Effector memory CD4-positive, alpha-beta T cell (primary cell): ENCODE measurements around the gene MICAL3.

Source experiments
- DNase-seq, 3 donors: peaks; one replicate each; pipeline ENCODE4 v3.0.0-alpha.2; 2020
- H3K27ac ChIP-seq: 2 replicates; pipeline ENCODE4 v1.7.0; 2013; ENCODE audit warnings: mild to moderate bottlenecking, low read length, moderate library complexity; ENCODE audit not compliant: insufficient read depth, poor library complexity, severe bottlenecking
- H3K27me3 ChIP-seq: replicated peaks from 2 replicates; pipeline ENCODE4 v1.7.0; 2013; ENCODE audit warnings: mild to moderate bottlenecking, low read length; ENCODE audit not compliant: insufficient read depth, control insufficient read depth, poor library complexity, severe bottlenecking
- H3K36me3 ChIP-seq: 2 replicates; pipeline ENCODE4 v1.7.0; 2013; ENCODE audit warnings: mild to moderate bottlenecking, low read length, moderate library complexity; ENCODE audit not compliant: control insufficient read depth, insufficient read depth
- H3K4me1 ChIP-seq: 2 replicates; pipeline ENCODE4 v1.7.0; 2013; ENCODE audit warnings: low read length, mild to moderate bottlenecking; ENCODE audit not compliant: control insufficient read depth, insufficient read depth, poor library complexity, severe bottlenecking
- H3K4me3 ChIP-seq: 2 replicates; pipeline ENCODE4 v1.7.0; 2013; ENCODE audit warnings: low read length, low read depth, mild to moderate bottlenecking; ENCODE audit not compliant: insufficient read depth, poor library complexity, severe bottlenecking
- H3K9me3 ChIP-seq: 2 replicates; pipeline ENCODE4 v1.7.0; 2013; ENCODE audit warnings: mild to moderate bottlenecking, low read length, moderate library complexity; ENCODE audit not compliant: control insufficient read depth

MICAL3 gene

DNA sequence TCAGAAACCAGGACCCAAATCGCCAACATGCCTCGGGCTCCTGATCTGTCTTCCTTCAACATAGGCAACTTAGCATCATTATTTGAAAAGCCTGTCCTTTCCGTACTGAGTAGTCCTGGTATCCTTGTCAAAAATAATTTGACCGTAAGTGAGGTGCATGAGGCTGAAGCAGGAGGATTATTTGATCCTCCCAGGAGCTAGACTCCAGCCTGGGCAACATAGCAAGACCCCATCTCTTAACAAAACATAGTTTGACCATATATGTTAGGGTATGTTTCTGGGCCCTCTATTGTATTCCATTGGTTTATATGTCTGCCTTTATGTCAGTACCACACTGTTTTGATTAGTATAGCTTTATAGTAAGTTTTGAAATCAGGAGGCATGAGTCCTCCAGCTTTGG is 112.5 kb downstream of the MICAL3 start:
- H3K9me3 ChIP-seq = no peaks in the 10 kb centered on the region
- no peaks in the 10 kb centered on the region for H3K4me1 ChIP-seq
- no peaks in the 10 kb centered on the region for H3K27me3 ChIP-seq
- no peak for DNase-seq
- H3K36me3 ChIP-seq = no peaks in the 10 kb centered on the region
- H3K27ac ChIP-seq = no peak overlapping the region
- no peak overlapping the region for H3K4me3 ChIP-seq

DNA sequence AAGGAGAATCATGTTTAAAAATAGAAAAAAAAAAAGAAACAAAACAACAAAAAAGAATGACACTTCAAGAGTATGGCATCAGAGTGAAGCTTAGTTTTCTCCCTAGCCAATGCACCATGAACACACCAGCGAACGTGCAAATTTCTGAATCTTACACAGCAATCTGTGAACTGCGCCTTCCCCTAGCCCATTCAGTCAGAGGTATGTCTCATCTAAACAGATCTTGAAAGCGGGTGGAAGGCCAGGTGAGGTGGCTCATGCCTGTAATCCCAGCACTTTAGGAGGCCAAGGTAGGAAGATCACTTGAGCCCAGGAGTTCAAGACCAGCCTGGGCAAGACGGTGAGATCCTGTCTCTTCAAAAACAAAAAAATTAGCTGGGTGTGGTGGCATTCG is 113.1 kb downstream of the MICAL3 start:
- no peaks in the 10 kb centered on the region for H3K4me1 ChIP-seq
- no peak for DNase-seq
- H3K4me3 ChIP-seq = no peak overlapping the region
- H3K36me3 ChIP-seq = peaks cover 3% of the 10 kb centered on the region
- no peaks in the 10 kb centered on the region for H3K9me3 ChIP-seq
- no peak overlapping the region for H3K27ac ChIP-seq
- no peaks in the 10 kb centered on the region for H3K27me3 ChIP-seq

DNA sequence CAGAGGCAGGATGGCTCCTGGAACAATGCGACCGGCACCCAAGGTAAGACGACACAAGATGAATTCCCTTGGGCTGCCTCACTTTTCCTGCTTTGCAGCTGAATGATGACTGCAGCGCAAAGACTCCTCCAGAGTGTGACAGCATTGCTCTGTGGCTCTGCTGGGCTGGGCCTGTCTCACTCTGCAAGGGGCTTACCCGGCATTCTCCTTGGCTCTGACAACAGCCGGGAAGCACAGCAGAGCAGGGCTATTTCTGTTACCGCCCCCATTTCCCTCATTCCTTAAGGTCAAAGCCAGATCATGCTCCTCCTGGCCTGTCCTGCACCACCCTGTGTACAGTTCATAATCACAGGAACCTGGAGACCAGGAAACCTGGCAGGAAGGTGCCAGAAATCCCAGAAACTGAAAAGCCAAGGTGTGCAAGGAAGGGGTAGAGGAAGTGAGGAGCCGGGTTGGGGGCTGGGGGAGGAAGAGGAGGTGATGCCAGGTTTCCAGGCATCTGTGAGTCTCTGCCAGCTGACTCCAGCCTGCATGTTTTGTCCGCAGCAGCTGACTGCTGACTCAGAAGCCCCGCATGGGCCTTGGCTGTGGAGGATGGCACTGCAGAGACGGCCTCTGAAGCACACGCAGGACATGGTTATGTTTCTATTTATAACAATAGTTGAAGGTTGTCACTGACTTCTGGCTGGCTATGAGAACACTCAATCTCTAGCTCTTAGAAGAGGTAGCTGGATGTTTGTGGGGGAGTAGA is 113.6 kb downstream of the MICAL3 start:
- no peak for DNase-seq
- no peak overlapping the region for H3K27ac ChIP-seq

GRCh38 chr22:17907748-17908051 is 116.7 kb downstream of the MICAL3 start:
- Histone ChIP-seq H3K9me3 (no peaks in the 10 kb centered on the region), H3K36me3 (peaks cover 11% of the 10 kb centered on the region), H3K27me3 (no peaks in the 10 kb centered on the region), H3K4me1 (no peaks in the 10 kb centered on the region), H3K27ac (no peak overlapping the region), H3K4me3 (no peak overlapping the region)
- no peak for DNase-seq

More for the DNA sequence above, 113.6 kb downstream of the MICAL3 start:
- Histone ChIP-seq H3K4me1 (no peaks in the 10 kb centered on the region), H3K4me3 (no peak overlapping the region), H3K36me3 (peaks cover 9% of the 10 kb centered on the region), H3K27me3 (no peaks in the 10 kb centered on the region), H3K9me3 (no peaks in the 10 kb centered on the region)

DNA sequence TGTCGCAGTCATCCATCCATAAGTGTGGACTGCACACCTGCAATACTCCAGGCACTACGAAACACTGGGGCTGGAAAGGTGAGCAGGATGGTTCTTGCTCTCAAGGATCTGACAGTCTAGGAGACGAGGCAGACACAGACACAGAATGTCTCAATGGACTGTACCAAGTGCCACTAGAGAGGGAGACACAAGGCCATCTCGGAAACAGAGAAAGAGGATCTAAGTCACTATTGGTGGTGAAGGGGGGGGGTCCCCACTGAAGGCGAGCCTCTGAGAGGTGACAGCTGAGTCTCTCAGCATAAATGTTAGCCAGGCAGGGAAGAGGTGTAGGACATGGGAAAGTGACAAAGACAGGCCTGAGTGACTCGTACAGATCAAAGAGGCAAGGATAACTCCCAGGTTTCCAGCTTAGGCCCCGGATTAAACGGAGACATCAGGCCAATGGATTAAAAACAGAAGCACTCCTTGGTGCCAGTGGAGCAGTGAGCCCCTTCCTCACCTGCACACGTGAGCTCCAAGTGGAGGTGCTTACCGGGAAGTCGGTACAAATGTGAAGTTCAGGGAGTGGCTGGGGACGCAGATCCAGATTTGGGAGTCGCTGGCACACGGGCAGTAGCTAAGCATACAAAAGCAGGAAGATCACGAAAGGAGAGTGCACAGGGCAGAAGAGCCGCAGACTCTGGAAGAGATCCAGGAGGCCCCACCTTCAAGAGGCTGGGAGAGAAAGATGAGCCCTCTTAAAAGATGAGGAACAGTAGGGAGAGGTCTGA is 117.2 kb downstream of the MICAL3 start:
- H3K4me1 ChIP-seq = no peaks in the 10 kb centered on the region
- no peak for DNase-seq
- peaks cover 11% of the 10 kb centered on the region for H3K36me3 ChIP-seq
- no peaks in the 10 kb centered on the region for H3K27me3 ChIP-seq
- H3K27ac ChIP-seq = no peak overlapping the region
- H3K4me3 ChIP-seq = no peak overlapping the region
- H3K9me3 ChIP-seq = no peaks in the 10 kb centered on the region

GRCh38 chr22:17905445-17905844 is 118.9 kb downstream of the MICAL3 start:
- Histone ChIP-seq H3K4me3 (no peak overlapping the region), H3K4me1 (no peaks in the 10 kb centered on the region), H3K9me3 (no peaks in the 10 kb centered on the region), H3K27me3 (no peaks in the 10 kb centered on the region), H3K36me3 (peaks cover 22% of the 10 kb centered on the region), H3K27ac (no peak overlapping the region)
- no peak for DNase-seq

DNA sequence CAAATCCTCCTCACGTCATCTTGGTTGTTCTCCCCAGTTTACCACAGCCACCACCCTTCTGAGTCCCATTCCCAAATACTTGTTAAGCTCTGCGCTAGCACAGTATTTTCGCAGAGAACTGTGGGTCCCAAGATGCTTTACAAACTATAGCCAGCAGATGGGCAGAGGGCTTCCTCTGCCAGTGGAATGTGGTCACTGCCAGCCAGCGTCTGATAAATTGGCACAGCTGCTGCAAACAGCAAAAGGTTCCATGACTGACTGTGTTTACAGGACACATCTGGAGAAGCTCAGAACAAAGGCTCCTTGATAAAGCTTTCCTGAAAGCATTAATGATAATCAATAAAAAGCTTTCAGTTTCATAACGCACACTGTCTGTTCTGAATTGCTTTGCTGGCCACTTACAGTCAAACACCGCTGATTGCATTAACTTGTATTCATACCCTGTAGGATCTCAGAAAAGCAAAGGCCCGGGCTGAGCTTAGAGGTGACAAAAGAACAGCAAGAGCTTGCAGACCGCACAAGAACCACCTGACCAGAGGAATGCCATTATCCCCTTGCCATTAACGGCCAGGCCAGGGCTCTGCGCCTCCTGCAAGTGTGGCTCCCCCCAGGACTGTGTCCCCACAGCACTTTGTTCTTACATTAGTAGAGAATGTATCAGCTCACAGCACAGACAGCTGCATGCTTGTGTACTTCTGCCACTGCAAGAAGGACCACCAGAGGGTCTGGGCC is 120.6 kb downstream of the MICAL3 start:
- no peak overlapping the region for H3K27ac ChIP-seq
- DNase-seq = no peak
- no peaks in the 10 kb centered on the region for H3K9me3 ChIP-seq
- H3K4me1 ChIP-seq = no peaks in the 10 kb centered on the region
- H3K36me3 ChIP-seq = peaks cover 27% of the 10 kb centered on the region
- H3K4me3 ChIP-seq = no peak overlapping the region
- H3K27me3 ChIP-seq = no peaks in the 10 kb centered on the region

DNA sequence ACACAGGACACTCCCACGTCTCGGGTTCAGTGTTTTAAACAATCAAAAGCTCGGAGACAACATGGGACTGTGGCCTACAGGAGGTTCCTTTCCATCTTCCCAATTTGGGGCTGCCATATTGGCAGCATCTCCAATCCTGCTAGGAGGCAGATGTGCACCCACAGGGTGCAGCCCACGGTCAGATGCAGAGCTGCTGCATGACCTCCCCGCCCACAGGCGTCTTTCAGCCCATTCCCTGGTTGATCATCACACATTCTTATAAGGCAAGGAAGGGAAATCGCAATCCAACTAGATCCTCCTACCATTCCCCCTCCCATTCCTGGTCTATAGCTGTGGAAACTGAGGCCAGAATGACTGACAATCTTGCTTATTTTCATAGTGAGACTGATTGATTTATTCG is 121.4 kb downstream of the MICAL3 start:
- Histone ChIP-seq H3K4me3 (no peak overlapping the region), H3K27ac (no peak overlapping the region), H3K36me3 (peaks cover 27% of the 10 kb centered on the region), H3K9me3 (no peaks in the 10 kb centered on the region), H3K27me3 (no peaks in the 10 kb centered on the region), H3K4me1 (no peaks in the 10 kb centered on the region)
- DNase-seq = no peak

DNA sequence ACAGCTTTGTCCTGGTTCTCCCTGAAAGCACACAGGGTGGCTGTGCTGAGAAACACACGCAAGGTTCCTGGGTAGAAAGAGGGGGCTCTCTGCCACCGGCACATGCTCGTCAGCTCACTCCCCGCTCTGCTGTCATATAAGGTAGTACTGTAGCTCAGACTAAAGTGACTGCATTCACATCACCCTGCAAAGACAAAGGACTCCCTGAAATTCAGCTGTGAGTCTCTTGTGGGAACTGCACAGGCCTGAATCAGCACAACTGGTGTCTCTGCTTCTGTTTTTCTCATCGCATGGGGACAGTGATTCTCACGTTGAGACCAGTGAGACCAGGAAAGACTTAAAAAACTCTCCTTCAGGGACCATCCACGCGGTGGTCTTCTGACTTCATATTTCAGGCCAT is 126.0 kb downstream of the MICAL3 start:
- no peaks in the 10 kb centered on the region for H3K27me3 ChIP-seq
- peaks cover 27% of the 10 kb centered on the region for H3K36me3 ChIP-seq
- no peak overlapping the region for H3K4me3 ChIP-seq
- no peaks in the 10 kb centered on the region for H3K4me1 ChIP-seq
- DNase-seq = no peak
- H3K9me3 ChIP-seq = no peaks in the 10 kb centered on the region
- H3K27ac ChIP-seq = no peak overlapping the region

DNA sequence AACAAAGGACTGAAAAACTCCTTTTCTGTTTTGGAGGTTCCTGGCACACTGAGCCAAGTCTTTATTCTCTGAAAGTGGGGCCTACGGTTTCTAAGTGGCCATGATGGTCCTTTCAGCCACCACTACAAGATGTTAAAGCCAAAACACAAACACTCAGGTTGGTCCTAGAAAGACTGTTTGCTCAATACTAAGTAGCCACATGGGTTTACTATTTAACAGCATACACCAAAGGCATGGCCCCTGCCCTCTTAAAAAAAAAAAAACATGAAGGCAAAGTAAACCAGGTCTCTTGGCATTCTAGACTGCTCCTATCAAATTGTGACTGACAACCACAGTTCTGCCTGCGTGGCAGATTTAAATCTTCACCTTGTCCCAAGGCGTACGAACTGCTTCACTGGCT is 126.5 kb downstream of the MICAL3 start:
- no peak for DNase-seq
- H3K4me3 ChIP-seq = no peak overlapping the region
- H3K27ac ChIP-seq = no peak overlapping the region
- H3K4me1 ChIP-seq = no peaks in the 10 kb centered on the region
- peaks cover 27% of the 10 kb centered on the region for H3K36me3 ChIP-seq
- H3K27me3 ChIP-seq = no peaks in the 10 kb centered on the region
- H3K9me3 ChIP-seq = no peaks in the 10 kb centered on the region
